Mesodermal cell (in vitro differentiated cells): ENCODE measurements around the gene CHD3.

Experiments
- H3K27ac ChIP-seq: 2 replicates; pipeline ENCODE4 v1.7.0; 2013; ENCODE audit warnings: mild to moderate bottlenecking, low read depth, low read length, moderate library complexity; ENCODE audit not compliant: severe bottlenecking
- H3K36me3 ChIP-seq: 2 replicates; pipeline ENCODE4 v1.7.1; 2013; ENCODE audit warnings: mild to moderate bottlenecking, low read length, moderate library complexity; ENCODE audit not compliant: control insufficient read depth, insufficient read depth
- H3K4me1 ChIP-seq: one replicate; pipeline ENCODE4 v1.7.1; 2013; ENCODE audit warnings: mild to moderate bottlenecking, low read length; ENCODE audit not compliant: insufficient read depth, control insufficient read depth, poor library complexity, severe bottlenecking
- H3K4me3 ChIP-seq: 2 replicates; pipeline ENCODE4 v1.7.0; 2013; ENCODE audit warnings: low read length, control low read depth, mild to moderate bottlenecking; ENCODE audit not compliant: insufficient read depth, poor library complexity, severe bottlenecking; ENCODE audit errors: extremely low read depth
- H3K9me3 ChIP-seq: 2 replicates; pipeline ENCODE4 v1.7.1; 2013; ENCODE audit warnings: mild to moderate bottlenecking, low read length, moderate library complexity; ENCODE audit not compliant: control insufficient read depth
- WGBS, 2 experiments: methylation state at CpG; one replicate each; pipeline ENCODE4 v1.1.5; 2013; ENCODE audit warnings: missing lambda C conversion rate in 2 of 2; ENCODE audit not compliant: insufficient coverage in 2 of 2; 5-methylcytosine and 5-hydroxymethylcytosine counted together

The CHD3 gene

DNA sequence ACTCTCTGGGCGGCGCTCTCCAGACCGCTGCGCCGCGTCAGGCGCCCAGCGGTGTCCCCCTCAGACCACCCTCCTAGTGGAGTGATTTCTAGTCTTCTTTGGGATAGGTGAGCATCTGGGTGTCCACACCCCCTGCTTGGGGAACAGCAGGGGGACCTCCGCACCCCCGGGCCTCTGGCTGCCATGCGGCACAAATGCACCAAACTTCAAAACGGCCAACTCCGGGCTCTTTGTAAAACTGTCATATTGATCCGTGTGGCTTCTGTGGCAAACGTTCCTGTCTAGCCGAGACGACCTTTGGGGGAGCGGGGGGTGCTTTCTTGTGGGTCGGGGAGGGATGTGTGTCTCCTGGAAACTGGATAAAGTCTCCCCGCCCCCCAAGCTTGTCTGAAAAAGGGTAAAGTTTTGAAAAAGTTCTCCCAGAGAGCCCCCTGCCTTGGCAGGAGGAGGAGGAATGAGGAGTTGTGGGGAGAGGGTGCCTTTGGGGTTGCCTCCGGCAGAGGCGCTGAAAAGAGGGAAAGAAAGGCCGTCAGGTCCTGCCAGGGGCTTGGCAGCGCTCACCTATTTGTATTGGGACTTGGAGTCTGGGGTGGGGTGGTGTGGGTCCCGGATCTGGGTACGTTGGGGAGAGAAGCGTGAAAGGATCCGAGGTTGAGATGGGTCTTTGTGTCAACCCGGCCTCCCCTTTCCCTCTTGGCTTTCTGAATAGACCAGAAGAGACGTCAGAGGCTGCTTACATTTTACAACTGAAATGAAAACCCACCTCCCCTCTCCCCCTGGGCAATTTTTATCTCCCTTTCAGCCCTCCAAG lies 2.2 kb upstream of the CHD3 start:
- Histone ChIP-seq H3K4me3 (peak overlapping the region; percentile 68), H3K9me3 (no peaks in the 10 kb centered on the region), H3K27ac (peak overlapping the region; percentile 92), H3K4me1 (peaks cover 38% of the 10 kb centered on the region), H3K36me3 (peaks cover 17% of the 10 kb centered on the region)
- WGBS, 2 experiments = 3% methylated on average over 15 to 20 of the region's 30 CpGs

DNA sequence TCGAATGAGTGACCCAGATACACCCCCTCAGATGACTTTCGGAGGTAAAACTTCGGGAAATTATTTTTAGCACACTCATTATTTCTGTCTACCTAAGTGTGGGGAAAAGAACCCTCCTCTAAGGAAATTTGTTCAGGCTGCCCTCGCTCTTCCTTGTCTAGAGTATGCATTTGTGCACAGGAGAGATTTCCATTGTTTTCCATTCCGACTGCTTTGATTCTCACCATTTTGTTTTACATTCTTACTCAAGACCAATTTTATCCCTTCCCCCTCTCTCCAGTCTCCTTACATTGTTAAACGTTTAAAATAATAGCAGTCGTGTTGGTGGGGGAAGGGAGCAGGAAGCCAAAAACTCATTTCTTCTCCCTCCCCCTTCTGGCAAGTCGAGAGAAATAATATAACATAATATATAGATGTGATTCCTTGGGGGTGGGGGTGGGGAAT lies 1.5 kb upstream of the CHD3 start:
- H3K4me1 ChIP-seq = peaks cover 32% of the 10 kb centered on the region
- no peaks in the 10 kb centered on the region for H3K9me3 ChIP-seq
- peak overlapping the region; percentile 68 for H3K4me3 ChIP-seq
- H3K27ac ChIP-seq = peak overlapping the region; percentile 92
- 0 to 8% methylated on average over 2 to 4 of the region's 8 CpGs for WGBS, 2 experiments
- H3K36me3 ChIP-seq = peaks cover 21% of the 10 kb centered on the region

DNA sequence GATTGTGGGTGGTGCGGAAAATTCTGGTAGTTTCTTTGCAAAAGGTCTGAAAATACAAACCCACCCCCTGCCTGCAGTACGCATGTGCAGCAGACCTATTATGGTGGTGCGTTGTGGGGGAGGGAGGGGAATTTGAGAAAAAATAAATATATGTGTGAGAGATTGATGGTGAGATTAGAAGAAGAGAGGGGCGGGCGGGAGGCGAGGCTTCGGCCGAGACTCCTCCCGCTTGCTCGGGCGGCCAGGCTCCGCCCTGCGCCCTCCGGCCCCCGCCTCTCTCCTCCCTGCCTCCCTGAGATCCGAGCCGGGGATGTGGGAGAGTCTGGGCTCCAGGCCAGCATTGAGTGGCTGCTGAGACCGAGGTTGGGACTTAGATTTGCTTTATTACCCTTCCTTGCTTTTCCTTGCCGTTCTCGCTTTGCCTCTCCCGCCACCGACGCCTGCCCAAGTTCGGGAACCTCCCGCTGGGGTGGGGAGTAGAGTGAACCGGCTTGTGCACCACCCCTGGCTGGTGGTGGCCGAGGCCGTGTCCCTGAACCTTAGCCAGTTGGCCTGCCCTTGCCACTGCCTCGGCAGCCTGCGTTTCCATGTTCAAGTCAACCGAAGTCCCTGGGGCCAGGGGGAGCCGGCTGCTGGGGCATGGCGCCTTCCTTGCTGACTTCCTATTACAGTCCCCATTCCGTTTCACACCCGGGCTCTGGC lies 956 bp upstream of the CHD3 start:
- H3K4me1 ChIP-seq = peaks cover 32% of the 10 kb centered on the region
- no peaks in the 10 kb centered on the region for H3K9me3 ChIP-seq
- H3K4me3 ChIP-seq = peak overlapping the region; percentile 68
- H3K27ac ChIP-seq = peak overlapping the region; percentile 92
- 2% methylated on average over 24 to 25 of the region's 35 CpGs for WGBS, 2 experiments
- peaks cover 21% of the 10 kb centered on the region for H3K36me3 ChIP-seq

DNA sequence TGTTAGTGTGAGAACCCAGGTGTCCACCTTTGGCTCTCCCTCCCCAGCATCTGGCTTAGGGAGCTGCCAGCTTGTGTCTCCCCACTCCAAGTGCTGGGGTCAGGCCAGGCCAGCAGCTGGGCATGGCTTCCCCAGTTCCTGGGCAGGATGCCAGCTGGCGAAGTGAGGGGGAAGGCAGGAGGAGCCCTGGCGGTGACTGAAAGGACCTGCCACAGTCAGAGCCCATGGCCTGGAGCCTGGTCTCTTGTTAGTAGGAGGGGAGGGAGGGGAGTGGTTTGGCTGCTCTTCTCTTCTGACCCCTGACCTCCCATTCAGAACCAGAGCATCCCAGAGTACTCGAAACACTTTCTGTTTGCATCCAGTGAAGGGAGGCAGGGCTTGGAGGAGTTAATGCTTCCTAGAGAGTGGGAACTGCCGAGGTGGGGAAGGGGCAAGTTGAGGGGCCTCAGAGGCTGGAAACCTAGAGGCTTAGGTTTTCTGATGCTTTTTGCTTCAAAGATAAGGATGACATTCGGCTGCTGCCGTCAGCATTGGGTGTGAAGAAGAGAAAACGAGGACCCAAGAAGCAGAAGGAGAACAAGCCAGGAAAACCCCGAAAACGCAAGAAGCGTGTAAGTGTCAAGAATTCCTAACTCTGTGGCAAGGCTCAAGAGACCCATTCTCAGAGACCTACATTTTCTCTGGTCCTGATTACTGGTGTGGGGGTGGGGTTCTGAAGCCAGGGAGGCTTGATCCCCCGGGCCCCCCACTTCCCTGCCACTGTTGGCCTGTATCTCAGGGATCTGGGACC lies 772 bp downstream of the CHD3 start:
- peaks cover 39% of the 10 kb centered on the region for H3K36me3 ChIP-seq
- H3K4me3 ChIP-seq = no peak overlapping the region
- H3K9me3 ChIP-seq = no peaks in the 10 kb centered on the region
- WGBS, 2 experiments = 79 to 90% methylated on average over 7 to 10 of the region's 11 CpGs
- peak overlapping the region; percentile 23 for H3K27ac ChIP-seq
- peaks cover 24% of the 10 kb centered on the region for H3K4me1 ChIP-seq

DNA sequence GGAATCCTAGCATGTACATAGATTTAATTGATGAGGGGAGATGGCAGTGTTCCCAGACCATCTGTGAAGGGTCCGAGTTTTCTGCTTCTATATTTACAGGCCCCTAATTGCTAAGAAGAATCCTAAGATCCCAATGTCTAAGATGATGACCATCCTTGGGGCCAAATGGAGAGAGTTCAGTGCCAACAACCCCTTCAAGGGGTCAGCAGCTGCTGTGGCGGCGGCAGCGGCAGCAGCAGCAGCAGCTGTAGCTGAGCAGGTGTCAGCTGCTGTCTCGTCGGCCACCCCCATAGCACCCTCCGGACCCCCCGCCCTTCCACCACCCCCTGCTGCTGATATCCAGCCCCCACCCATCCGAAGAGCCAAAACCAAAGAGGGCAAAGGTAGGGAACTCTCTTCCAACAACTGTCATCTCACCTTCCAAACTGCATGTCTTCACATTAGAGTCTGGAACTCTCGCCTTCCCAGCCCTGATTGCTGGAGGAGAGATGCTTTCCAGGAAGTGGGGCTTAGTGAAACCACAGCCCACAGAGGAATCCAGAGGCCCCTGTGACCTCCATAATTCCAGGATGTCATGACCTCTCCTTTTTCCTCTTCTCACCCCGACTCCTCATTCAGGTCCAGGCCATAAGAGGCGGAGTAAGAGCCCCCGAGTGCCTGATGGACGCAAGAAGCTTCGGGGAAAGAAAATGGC lies 4.7 kb downstream of the CHD3 start:
- H3K9me3 ChIP-seq = no peaks in the 10 kb centered on the region
- no peak overlapping the region for H3K4me3 ChIP-seq
- peaks cover 69% of the 10 kb centered on the region for H3K36me3 ChIP-seq
- no peak overlapping the region for H3K27ac ChIP-seq
- 94 to 100% methylated on average over 4 to 8 of the region's 15 CpGs for WGBS, 2 experiments
- H3K4me1 ChIP-seq = peaks cover 11% of the 10 kb centered on the region

DNA sequence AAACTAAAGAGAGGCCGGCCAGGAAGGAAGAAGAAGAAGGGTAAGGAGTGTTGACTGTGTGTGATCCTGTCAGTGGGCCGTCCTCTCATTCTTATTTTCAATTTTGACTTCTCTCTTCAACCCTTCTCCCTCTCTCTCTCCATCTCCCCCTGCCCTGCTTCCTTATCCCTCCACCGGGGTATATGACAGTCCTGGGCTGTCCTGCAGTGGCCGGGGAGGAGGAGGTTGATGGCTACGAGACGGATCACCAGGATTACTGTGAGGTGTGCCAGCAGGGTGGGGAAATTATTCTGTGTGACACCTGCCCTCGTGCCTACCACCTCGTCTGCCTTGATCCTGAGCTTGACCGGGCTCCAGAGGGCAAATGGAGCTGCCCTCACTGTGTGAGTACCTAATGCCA lies 5.6 kb downstream of the CHD3 start:
- Histone ChIP-seq H3K4me1 (peaks cover 4% of the 10 kb centered on the region), H3K36me3 (peaks cover 78% of the 10 kb centered on the region), H3K9me3 (no peaks in the 10 kb centered on the region), H3K27ac (no peak overlapping the region), H3K4me3 (no peak overlapping the region)
- 97% methylated on average over 7 of the region's 9 CpGs for WGBS, 2 experiments

DNA sequence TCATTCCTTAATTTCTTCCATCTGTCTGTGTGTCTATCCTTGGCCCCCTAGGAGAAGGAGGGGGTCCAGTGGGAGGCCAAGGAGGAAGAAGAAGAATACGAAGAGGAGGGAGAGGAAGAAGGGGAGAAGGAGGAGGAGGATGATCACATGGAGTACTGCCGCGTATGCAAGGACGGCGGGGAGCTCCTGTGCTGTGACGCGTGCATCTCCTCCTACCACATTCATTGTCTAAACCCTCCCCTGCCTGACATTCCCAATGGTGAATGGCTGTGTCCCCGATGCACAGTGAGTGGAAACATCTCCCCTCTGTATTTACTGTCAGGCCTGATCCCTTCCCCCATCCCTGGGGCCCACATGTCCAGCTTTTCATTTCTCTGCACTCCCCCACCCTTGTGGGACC lies 6.3 kb downstream of the CHD3 start:
- Histone ChIP-seq H3K4me3 (no peak overlapping the region), H3K9me3 (no peaks in the 10 kb centered on the region), H3K36me3 (peaks cover 84% of the 10 kb centered on the region), H3K27ac (no peak overlapping the region), H3K4me1 (no peaks in the 10 kb centered on the region)
- WGBS, 2 experiments = 97 to 100% methylated on average over 1 to 7 of the region's 8 CpGs

DNA sequence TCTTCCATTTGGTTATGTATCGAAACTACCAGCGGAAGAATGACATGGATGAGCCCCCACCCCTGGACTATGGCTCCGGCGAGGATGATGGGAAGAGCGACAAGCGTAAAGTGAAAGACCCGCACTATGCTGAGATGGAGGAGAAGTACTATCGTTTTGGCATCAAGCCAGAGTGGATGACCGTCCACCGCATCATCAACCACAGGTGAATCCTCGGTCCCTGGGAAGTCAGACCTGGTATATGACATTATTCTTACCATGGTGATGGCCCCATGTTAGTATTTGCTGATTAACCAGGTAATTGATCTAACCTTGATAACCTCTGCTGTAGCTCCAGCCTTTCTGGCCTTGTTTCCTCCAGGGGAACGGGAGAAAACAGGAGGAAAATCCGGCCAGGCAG lies 8.5 kb downstream of the CHD3 start:
- no peaks in the 10 kb centered on the region for H3K4me1 ChIP-seq
- 89 to 98% methylated on average over 12 to 13 of the region's 13 CpGs for WGBS, 2 experiments
- H3K36me3 ChIP-seq = peaks cover 85% of the 10 kb centered on the region

DNA sequence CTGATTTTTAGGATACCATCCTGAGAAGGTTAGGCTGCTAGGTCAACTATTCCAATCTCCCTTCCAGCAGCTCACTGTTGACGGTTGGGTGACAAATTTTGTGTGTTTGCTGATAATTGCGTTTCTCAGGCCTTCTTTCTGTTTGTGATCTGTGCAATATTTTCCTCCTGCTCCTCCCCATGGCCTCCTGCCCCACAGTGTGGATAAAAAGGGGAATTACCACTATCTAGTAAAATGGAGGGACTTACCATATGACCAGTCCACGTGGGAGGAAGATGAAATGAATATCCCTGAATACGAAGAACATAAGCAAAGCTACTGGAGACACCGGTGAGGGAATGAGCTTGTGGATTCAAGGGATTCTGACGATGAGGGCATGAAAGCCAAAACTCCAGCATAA lies 9.2 kb downstream of the CHD3 start:
- 88 to 90% methylated on average over 4 of the region's 6 CpGs for WGBS, 2 experiments
- no peak overlapping the region for H3K27ac ChIP-seq
- H3K4me3 ChIP-seq = no peak overlapping the region
- no peaks in the 10 kb centered on the region for H3K4me1 ChIP-seq
- peaks cover 90% of the 10 kb centered on the region for H3K36me3 ChIP-seq
- H3K9me3 ChIP-seq = no peaks in the 10 kb centered on the region

More for the DNA sequence above, 8.5 kb downstream of the CHD3 start:
- Histone ChIP-seq H3K27ac (no peak overlapping the region), H3K9me3 (no peaks in the 10 kb centered on the region), H3K4me3 (no peak overlapping the region)
